ENCODE results near the gene AGPAT4. TPM values are rescaled to one million over a fixed set of nuclear protein-coding genes. Genes with fewer than 3 reads are reported as not detected.

AGPAT4 gene
- total RNA-seq, 1 experiment from 2014 or later = 22.0 TPM

DNA sequence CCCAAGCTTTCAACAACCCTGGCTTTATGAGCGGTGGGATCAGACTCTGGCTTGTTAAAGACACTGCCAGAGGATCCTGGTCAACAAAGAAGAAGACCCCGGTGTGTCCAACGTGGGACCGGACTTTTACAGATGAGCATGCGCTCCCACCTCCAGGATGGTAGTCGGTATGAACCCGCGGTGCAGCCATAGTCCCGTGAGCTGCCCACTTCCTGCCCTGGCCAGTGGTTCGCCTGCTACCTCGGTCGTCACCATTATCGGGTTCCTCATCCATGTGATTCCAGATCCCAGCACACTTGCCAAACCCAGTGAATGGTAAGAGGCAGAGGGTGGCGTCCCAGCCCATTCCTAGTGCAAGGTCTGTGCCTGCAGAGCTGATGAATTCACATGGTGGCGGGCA is 112.7 kb downstream of the AGPAT4 start:
- Mint-ChIP-seq H3K4me1 (peaks cover 18% of the 10 kb centered on the region in 2 experiments), H3K4me3 (no peak overlapping the region), H3K9me3 (peaks cover 10 to 11% of the 10 kb centered on the region in 2 experiments; a peak in 4 of 5 replicates), H3K27ac (no peak overlapping the region), H3K36me3 (ENCODE audit: insufficient read depth in 1 of 3, low read depth in 3 of 3) (peaks cover 64 to 76% (median 75%) of the 10 kb centered on the region in 3 experiments), H3K27me3 (ENCODE audit: low read depth) (no peaks in the 10 kb centered on the region)
- no peak overlapping the region for H2BK120ac ChIP-seq (ENCODE audit: low read depth, low read length, poor library complexity, severe bottlenecking)
- H2AK5ac ChIP-seq (ENCODE audit: insufficient read length, low read length) = no peak overlapping the region
- no peak overlapping the region for H3K4me2 ChIP-seq (ENCODE audit: insufficient read depth, insufficient read length, low read length)
- no peak overlapping the region for H3K4ac ChIP-seq (ENCODE audit: low read depth, low read length)
- no peaks in the 10 kb centered on the region for H3K79me2 ChIP-seq (ENCODE audit: insufficient read depth, low read length)
- no peak overlapping the region for H2BK5ac ChIP-seq (ENCODE audit: insufficient read length, low read length)
- no CpG with 5 or more reads among the region's 15 CpGs for WGBS (ENCODE audit: extremely low coverage, insufficient read length, low lambda C conversion rate)
- H3K27me3 ChIP-seq (ENCODE audit: insufficient read depth, low read length) = no peaks in the 10 kb centered on the region
- H2BK12ac ChIP-seq (ENCODE audit: insufficient read length, low read depth, low read length) = no peak overlapping the region
- H3T11ph ChIP-seq (ENCODE audit: low read length) = no peak overlapping the region
- DNase-seq = no peak
- no peak overlapping the region for H3K9ac ChIP-seq (ENCODE audit: extremely low read depth, insufficient read length, low read length)
- no peaks in the 10 kb centered on the region for H3K79me1 ChIP-seq (ENCODE audit: insufficient read depth, low read depth, low read length, poor library complexity, severe bottlenecking)
- no peak overlapping the region for H3K56ac ChIP-seq (ENCODE audit: insufficient read length, low read depth, low read length)
- H2AFZ ChIP-seq (ENCODE audit: low read length) = no peak overlapping the region
- no peak overlapping the region for H3K14ac ChIP-seq (ENCODE audit: insufficient read depth, low read length)
- H4K8ac ChIP-seq (replicated peaks; ENCODE audit: insufficient read length, low read depth, low read length) = no peak overlapping the region
- H3K27ac ChIP-seq (ENCODE audit: insufficient read length, low read depth, low read length) = no peak overlapping the region
- H3K23ac ChIP-seq (ENCODE audit: insufficient read length, low read depth, low read length) = no peak overlapping the region
- TF ChIP-seq, protein P1, sequence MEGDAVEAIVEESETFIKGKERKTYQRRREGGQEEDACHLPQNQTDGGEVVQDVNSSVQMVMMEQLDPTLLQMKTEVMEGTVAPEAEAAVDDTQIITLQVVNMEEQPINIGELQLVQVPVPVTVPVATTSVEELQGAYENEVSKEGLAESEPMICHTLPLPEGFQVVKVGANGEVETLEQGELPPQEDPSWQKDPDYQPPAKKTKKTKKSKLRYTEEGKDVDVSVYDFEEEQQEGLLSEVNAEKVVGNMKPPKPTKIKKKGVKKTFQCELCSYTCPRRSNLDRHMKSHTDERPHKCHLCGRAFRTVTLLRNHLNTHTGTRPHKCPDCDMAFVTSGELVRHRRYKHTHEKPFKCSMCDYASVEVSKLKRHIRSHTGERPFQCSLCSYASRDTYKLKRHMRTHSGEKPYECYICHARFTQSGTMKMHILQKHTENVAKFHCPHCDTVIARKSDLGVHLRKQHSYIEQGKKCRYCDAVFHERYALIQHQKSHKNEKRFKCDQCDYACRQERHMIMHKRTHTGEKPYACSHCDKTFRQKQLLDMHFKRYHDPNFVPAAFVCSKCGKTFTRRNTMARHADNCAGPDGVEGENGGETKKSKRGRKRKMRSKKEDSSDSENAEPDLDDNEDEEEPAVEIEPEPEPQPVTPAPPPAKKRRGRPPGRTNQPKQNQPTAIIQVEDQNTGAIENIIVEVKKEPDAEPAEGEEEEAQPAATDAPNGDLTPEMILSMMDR (conservative IDR thresholded peaks at IDR 0.05) = no peak
- no peaks in the 10 kb centered on the region for H4K20me1 ChIP-seq (ENCODE audit: control insufficient read depth, insufficient read depth, insufficient read length)
- no peak overlapping the region for H4K5ac ChIP-seq (ENCODE audit: insufficient read length, low read depth, low read length)
- no peaks in the 10 kb centered on the region for H3K9me3 ChIP-seq (ENCODE audit: control insufficient read depth, low read depth, low read length)
- no peak overlapping the region for H2BK20ac ChIP-seq (ENCODE audit: low read depth, low read length, poor library complexity, severe bottlenecking)
- H3K4me1 ChIP-seq (ENCODE audit: insufficient read depth, low read length) = peaks cover 6% of the 10 kb centered on the region; the same call in 1 of the 2 replicates
- H2BK15ac ChIP-seq (ENCODE audit: low read depth, low read length) = no peak overlapping the region
- no peaks in the 10 kb centered on the region for H3K23me2 ChIP-seq (ENCODE audit: insufficient read length, low read depth, low read length, poor library complexity, severe bottlenecking)
- H4K91ac ChIP-seq (ENCODE audit: insufficient read length, low read depth, low read length) = no peak overlapping the region
- no peak overlapping the region for H3K18ac ChIP-seq (ENCODE audit: insufficient read length, low read depth, low read length)
